ENCODE measurements around the gene SLC39A13.

DNA sequence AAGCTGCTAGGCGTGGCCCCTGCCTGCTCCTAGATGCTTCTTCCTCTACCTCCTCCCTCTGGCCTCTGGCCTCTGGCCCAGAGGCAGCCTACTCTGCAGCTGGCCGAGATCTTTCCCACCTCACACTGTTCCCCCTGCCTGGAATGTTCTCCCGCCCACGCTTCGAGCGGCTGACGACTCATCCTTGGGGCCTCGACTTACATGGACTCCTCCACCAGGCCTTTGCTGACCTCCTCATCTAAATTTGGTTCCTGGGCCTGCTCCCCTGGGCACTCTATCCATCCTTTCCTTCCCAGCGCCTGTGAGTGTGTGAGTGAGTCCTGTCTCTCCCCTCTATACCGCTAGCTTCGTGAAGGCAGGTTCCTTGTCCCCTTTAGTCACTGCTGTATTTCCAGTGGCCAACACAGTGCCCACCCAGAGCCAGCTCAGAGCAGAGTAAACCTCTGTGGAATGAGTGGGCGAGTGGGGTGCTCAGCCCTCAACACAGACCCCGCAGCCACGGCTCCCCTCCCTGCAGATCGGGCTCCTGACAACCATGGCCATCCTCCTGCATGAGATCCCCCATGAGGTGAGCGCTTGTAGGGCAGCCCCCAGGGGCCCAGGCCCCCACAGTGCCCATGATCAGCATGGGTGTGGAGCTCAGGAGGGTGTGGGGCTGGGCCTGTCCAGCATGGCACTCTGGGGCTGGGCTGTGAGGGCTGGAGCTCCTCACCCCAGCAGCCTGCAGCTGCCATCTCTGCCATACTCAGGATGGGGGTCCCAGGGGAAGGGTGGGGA is 5.7 kb downstream of the SLC39A13 start:
- TF ChIP-seq, protein P1, sequence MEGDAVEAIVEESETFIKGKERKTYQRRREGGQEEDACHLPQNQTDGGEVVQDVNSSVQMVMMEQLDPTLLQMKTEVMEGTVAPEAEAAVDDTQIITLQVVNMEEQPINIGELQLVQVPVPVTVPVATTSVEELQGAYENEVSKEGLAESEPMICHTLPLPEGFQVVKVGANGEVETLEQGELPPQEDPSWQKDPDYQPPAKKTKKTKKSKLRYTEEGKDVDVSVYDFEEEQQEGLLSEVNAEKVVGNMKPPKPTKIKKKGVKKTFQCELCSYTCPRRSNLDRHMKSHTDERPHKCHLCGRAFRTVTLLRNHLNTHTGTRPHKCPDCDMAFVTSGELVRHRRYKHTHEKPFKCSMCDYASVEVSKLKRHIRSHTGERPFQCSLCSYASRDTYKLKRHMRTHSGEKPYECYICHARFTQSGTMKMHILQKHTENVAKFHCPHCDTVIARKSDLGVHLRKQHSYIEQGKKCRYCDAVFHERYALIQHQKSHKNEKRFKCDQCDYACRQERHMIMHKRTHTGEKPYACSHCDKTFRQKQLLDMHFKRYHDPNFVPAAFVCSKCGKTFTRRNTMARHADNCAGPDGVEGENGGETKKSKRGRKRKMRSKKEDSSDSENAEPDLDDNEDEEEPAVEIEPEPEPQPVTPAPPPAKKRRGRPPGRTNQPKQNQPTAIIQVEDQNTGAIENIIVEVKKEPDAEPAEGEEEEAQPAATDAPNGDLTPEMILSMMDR (IDR thresholded peaks at IDR 0.05): no peak
- no peak for TF ChIP-seq ZFX (IDR thresholded peaks at IDR 0.05; ENCODE audit: borderline replicate concordance)

All from 22Rv1 (cell line).